Measurements from ENCODE around the gene EPHA8.

Gene EPHA8

GRCh38 chr1:22552021-22552420, 11.3 kb upstream of the EPHA8 start:
- Histone ChIP-seq H3K27me3 (replicated peaks; ENCODE audit: control insufficient read depth, insufficient read depth, low read length) (peaks cover 81% of the 10 kb centered on the region), H3K4me1 (ENCODE audit: control insufficient read depth, insufficient read depth, low read length) (peaks cover 9% of the 10 kb centered on the region), H3K9ac (ENCODE audit: low read length) (no peak overlapping the region), H3K9me3 (ENCODE audit: control insufficient read depth, low read length) (no peaks in the 10 kb centered on the region), H3K36me3 (ENCODE audit: control insufficient read depth, insufficient read depth, low read length, severe bottlenecking) (no peaks in the 10 kb centered on the region), H3K4me3 (ENCODE audit: low read length) (no peak overlapping the region)
- DNase-seq (ENCODE audit: low read depth): no peak

GRCh38 chr1:22553104-22553880, 10.0 kb upstream of the EPHA8 start:
- Histone ChIP-seq H3K36me3 (ENCODE audit: control insufficient read depth, insufficient read depth, low read length, severe bottlenecking) (no peaks in the 10 kb centered on the region), H3K27me3 (replicated peaks; ENCODE audit: control insufficient read depth, insufficient read depth, low read length) (peaks cover 75% of the 10 kb centered on the region), H3K4me1 (ENCODE audit: control insufficient read depth, insufficient read depth, low read length) (peaks cover 16% of the 10 kb centered on the region), H3K4me3 (ENCODE audit: low read length) (no peak overlapping the region), H3K9me3 (ENCODE audit: control insufficient read depth, low read length) (no peaks in the 10 kb centered on the region), H3K9ac (ENCODE audit: low read length) (no peak overlapping the region)
- no peak for DNase-seq (ENCODE audit: low read depth)

- no peak overlapping the region for H3K4me3 ChIP-seq (ENCODE audit: low read length)
- H3K27me3 ChIP-seq (replicated peaks; ENCODE audit: control insufficient read depth, insufficient read depth, low read length): peaks cover 72% of the 10 kb centered on the region
- no peak overlapping the region for H3K9ac ChIP-seq (ENCODE audit: low read length)
- H3K36me3 ChIP-seq (ENCODE audit: control insufficient read depth, insufficient read depth, low read length, severe bottlenecking): no peaks in the 10 kb centered on the region
- no peak for DNase-seq (ENCODE audit: low read depth)
- peaks cover 16% of the 10 kb centered on the region for H3K4me1 ChIP-seq (ENCODE audit: control insufficient read depth, insufficient read depth, low read length)
- H3K9me3 ChIP-seq (ENCODE audit: control insufficient read depth, low read length): no peaks in the 10 kb centered on the region
These were observed 9.2 kb upstream of the EPHA8 start for GRCh38 chr1:22553991-22554522.

- no peak overlapping the region for H3K4me3 ChIP-seq (ENCODE audit: low read length)
- no peak for DNase-seq (ENCODE audit: low read depth)
- peaks cover 74% of the 10 kb centered on the region for H3K27me3 ChIP-seq (replicated peaks; ENCODE audit: control insufficient read depth, insufficient read depth, low read length)
- no peaks in the 10 kb centered on the region for H3K36me3 ChIP-seq (ENCODE audit: control insufficient read depth, insufficient read depth, low read length, severe bottlenecking)
- H3K9me3 ChIP-seq (ENCODE audit: control insufficient read depth, low read length): no peaks in the 10 kb centered on the region
- H3K9ac ChIP-seq (ENCODE audit: low read length): no peak overlapping the region
- H3K4me1 ChIP-seq (ENCODE audit: control insufficient read depth, insufficient read depth, low read length): peaks cover 16% of the 10 kb centered on the region
These were observed 8.0 kb upstream of the EPHA8 start for GRCh38 chr1:22555371-22555656.

- peaks cover 72% of the 10 kb centered on the region for H3K27me3 ChIP-seq (replicated peaks; ENCODE audit: control insufficient read depth, insufficient read depth, low read length)
- no peak overlapping the region for H3K4me3 ChIP-seq (ENCODE audit: low read length)
- H3K4me1 ChIP-seq (ENCODE audit: control insufficient read depth, insufficient read depth, low read length): peaks cover 16% of the 10 kb centered on the region
- no peaks in the 10 kb centered on the region for H3K36me3 ChIP-seq (ENCODE audit: control insufficient read depth, insufficient read depth, low read length, severe bottlenecking)
- no peak for DNase-seq (ENCODE audit: low read depth)
- no peaks in the 10 kb centered on the region for H3K9me3 ChIP-seq (ENCODE audit: control insufficient read depth, low read length)
- no peak overlapping the region for H3K9ac ChIP-seq (ENCODE audit: low read length)
These were observed 6.7 kb upstream of the EPHA8 start for GRCh38 chr1:22556391-22557104.

- Histone ChIP-seq H3K27me3 (replicated peaks; ENCODE audit: control insufficient read depth, insufficient read depth, low read length) (peaks cover 79% of the 10 kb centered on the region), H3K36me3 (ENCODE audit: control insufficient read depth, insufficient read depth, low read length, severe bottlenecking) (no peaks in the 10 kb centered on the region), H3K4me1 (ENCODE audit: control insufficient read depth, insufficient read depth, low read length) (peaks cover 16% of the 10 kb centered on the region), H3K9ac (ENCODE audit: low read length) (no peak overlapping the region), H3K9me3 (ENCODE audit: control insufficient read depth, low read length) (no peaks in the 10 kb centered on the region), H3K4me3 (ENCODE audit: low read length) (no peak overlapping the region)
- DNase-seq (ENCODE audit: low read depth): no peak
These were observed 5.8 kb upstream of the EPHA8 start for GRCh38 chr1:22557341-22557950.

- H3K4me1 ChIP-seq (ENCODE audit: control insufficient read depth, insufficient read depth, low read length): no peaks in the 10 kb centered on the region
- H3K36me3 ChIP-seq (ENCODE audit: control insufficient read depth, insufficient read depth, low read length, severe bottlenecking): no peaks in the 10 kb centered on the region
- H3K27me3 ChIP-seq (replicated peaks; ENCODE audit: control insufficient read depth, insufficient read depth, low read length): peaks cover 79% of the 10 kb centered on the region
- H3K4me3 ChIP-seq (ENCODE audit: low read length): no peak overlapping the region
- no peaks in the 10 kb centered on the region for H3K9me3 ChIP-seq (ENCODE audit: control insufficient read depth, low read length)
- no peak overlapping the region for H3K9ac ChIP-seq (ENCODE audit: low read length)
- no peak for DNase-seq (ENCODE audit: low read depth)
These were observed 648 bp downstream of the EPHA8 start for GRCh38 chr1:22563671-22564602.

- no peaks in the 10 kb centered on the region for H3K4me1 ChIP-seq (ENCODE audit: control insufficient read depth, insufficient read depth, low read length)
- no peak overlapping the region for H3K9ac ChIP-seq (ENCODE audit: low read length)
- H3K36me3 ChIP-seq (ENCODE audit: control insufficient read depth, insufficient read depth, low read length, severe bottlenecking): no peaks in the 10 kb centered on the region
- no peak overlapping the region for H3K4me3 ChIP-seq (ENCODE audit: low read length)
- H3K9me3 ChIP-seq (ENCODE audit: control insufficient read depth, low read length): no peaks in the 10 kb centered on the region
- no peak for DNase-seq (ENCODE audit: low read depth)
- peaks cover 67% of the 10 kb centered on the region for H3K27me3 ChIP-seq (replicated peaks; ENCODE audit: control insufficient read depth, insufficient read depth, low read length)
These were observed 2.9 kb downstream of the EPHA8 start for GRCh38 chr1:22566161-22566560.

- H3K4me3 ChIP-seq (ENCODE audit: low read length): no peak overlapping the region
- peaks cover 63% of the 10 kb centered on the region for H3K27me3 ChIP-seq (replicated peaks; ENCODE audit: control insufficient read depth, insufficient read depth, low read length)
These were observed 3.9 kb downstream of the EPHA8 start for GRCh38 chr1:22567197-22567596.

GRCh38 chr1:22567994-22568393, 4.7 kb downstream of the EPHA8 start:
- H3K27me3 ChIP-seq (replicated peaks; ENCODE audit: control insufficient read depth, insufficient read depth, low read length): peaks cover 63% of the 10 kb centered on the region
- no peak overlapping the region for H3K4me3 ChIP-seq (ENCODE audit: low read length)
- DNase-seq (ENCODE audit: low read depth): no peak
- H3K9me3 ChIP-seq (ENCODE audit: control insufficient read depth, low read length): no peaks in the 10 kb centered on the region
- H3K36me3 ChIP-seq (ENCODE audit: control insufficient read depth, insufficient read depth, low read length, severe bottlenecking): no peaks in the 10 kb centered on the region
- H3K4me1 ChIP-seq (ENCODE audit: control insufficient read depth, insufficient read depth, low read length): no peaks in the 10 kb centered on the region
- no peak overlapping the region for H3K9ac ChIP-seq (ENCODE audit: low read length)

More at GRCh38 chr1:22567197-22567596, 3.9 kb downstream of the EPHA8 start:
- no peak for DNase-seq (ENCODE audit: low read depth)
- Histone ChIP-seq H3K36me3 (ENCODE audit: control insufficient read depth, insufficient read depth, low read length, severe bottlenecking) (no peaks in the 10 kb centered on the region), H3K4me1 (ENCODE audit: control insufficient read depth, insufficient read depth, low read length) (no peaks in the 10 kb centered on the region), H3K9ac (ENCODE audit: low read length) (no peak overlapping the region), H3K9me3 (ENCODE audit: control insufficient read depth, low read length) (no peaks in the 10 kb centered on the region)
